Measurements from ENCODE around the gene NELFB. TPM values are rescaled to one million over a fixed set of nuclear protein-coding genes. Genes with fewer than 3 reads are reported as not detected.
A peak's percentile ranks its signal among the peaks of the same experiment; 100 is the strongest.

The NELFB gene
- total and polyA plus RNA-seq, 9 of the 15 experiments (the other 6 are each of a cell fraction or from before 2014, with no cell fraction given) = 0.24 to 84.0 (median 29.7) TPM

- TF ChIP-seq CLOCK (CRISPR knock-in tag; IDR thresholded peaks at IDR 0.05; ENCODE audit: borderline replicate concordance) = peak; percentile 75; the same call in 1 of the 2 replicates
- TF ChIP-seq ARID4B (CRISPR knock-in tag; IDR thresholded peaks at IDR 0.05) = peak; percentile 78; the same call in 1 of the 2 replicates
- TF ChIP-seq RREB1 (CRISPR knock-in tag; IDR thresholded peaks at IDR 0.05) = peak; percentile 86; the same call in 1 of the 2 replicates
- TF ChIP-seq MITF (IDR thresholded peaks at IDR 0.05) = peak; percentile 33; the same call in 1 of the 2 replicates
- TF ChIP-seq TRIM24 (IDR thresholded peaks at IDR 0.05) = peak in 1 of 2 experiments; percentile 52; a peak in 1 of 4 replicates
- TF ChIP-seq CAMTA2 (CRISPR knock-in tag; conservative IDR thresholded peaks at IDR 0.05) = peak; percentile 80; the same call in 1 of the 2 replicates
- peak; percentile 16 for TF ChIP-seq SUPT5H (IDR thresholded peaks at IDR 0.05)
- peak; percentile 69; the same call in 1 of the 2 replicates for TF ChIP-seq FOXK1 (CRISPR knock-in tag; IDR thresholded peaks at IDR 0.05; ENCODE audit: borderline replicate concordance)
- peak; percentile 81; the same call in 1 of the 2 replicates for TF ChIP-seq ZNF232 (CRISPR knock-in tag; IDR thresholded peaks at IDR 0.05)
- TF ChIP-seq NFIC (IDR thresholded peaks at IDR 0.05) = peak; percentile 94
These were observed 14.7 kb upstream of the NELFB start (continued) for GRCh38 chr9:137240318-137240840.
